Renal pelvis (tissue), 4 donors: ENCODE data around the gene TCEANC. TPM values are rescaled to one million over a fixed set of nuclear protein-coding genes. Genes with fewer than 3 reads are reported as not detected.

Experiments
- DNase-seq: peaks from one replicate; pipeline ENCODE4 v3.0.0-alpha.2; 2013
- polyA plus RNA-seq, 3 donors: library from polyadenylated mRNA; unstranded; fragments of 120-200 nt; gene quantifications; one replicate each; pipeline ENCODE4 v1.2.1, GENCODE V29; 2013; ENCODE audit not compliant: insufficient read length in 3 of 3

The TCEANC gene
- polyA plus RNA-seq, 3 donors = 4.8 to 7.1 (median 6.0) TPM

DNA sequence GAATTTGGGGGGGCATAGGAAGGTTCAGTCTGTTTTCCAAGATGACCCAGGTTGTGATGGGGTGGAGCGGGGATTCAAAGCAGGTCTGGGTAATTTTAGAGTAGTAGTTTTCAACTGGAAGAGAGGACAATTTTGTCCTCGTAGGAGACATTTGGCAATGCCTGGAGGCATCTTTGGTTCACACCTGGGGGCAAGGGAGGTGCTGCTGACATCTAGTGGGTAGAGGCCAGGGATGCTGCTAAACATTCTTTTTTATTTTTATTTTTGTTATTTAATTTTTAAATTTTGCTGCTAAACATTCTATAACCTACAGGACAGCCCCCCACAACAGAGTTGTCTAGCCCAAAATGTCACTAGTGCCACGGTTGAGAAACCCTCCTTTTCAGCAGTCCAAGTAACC lies 37.9 kb downstream of the TCEANC start:
- DNase-seq = no peak

DNA sequence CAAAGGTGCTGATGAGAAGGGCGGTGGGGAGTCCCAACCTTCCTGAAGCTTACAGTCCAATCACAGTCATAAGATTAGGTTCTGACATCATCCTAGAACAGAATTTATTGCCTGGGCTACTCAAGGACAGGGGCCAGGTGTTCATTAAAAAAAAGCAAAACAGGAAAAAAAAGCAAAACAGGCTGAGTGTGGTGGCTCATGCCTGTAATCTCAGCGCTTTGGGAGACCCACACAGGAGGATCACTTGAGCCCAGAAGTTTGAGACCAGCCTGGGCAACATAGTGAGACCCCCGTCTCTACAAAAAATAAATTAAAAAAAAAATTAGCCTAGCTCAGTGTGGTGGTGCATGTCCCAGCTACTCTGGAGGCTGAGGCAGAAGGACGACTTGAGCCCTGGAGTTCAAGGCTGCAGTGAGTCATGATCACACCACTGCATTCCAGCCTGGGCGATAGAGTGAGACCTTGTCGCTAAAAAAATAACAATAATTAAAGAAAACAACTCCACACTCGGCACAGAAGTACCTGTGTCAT lies 39.0 kb downstream of the TCEANC start:
- no peak for DNase-seq

DNA sequence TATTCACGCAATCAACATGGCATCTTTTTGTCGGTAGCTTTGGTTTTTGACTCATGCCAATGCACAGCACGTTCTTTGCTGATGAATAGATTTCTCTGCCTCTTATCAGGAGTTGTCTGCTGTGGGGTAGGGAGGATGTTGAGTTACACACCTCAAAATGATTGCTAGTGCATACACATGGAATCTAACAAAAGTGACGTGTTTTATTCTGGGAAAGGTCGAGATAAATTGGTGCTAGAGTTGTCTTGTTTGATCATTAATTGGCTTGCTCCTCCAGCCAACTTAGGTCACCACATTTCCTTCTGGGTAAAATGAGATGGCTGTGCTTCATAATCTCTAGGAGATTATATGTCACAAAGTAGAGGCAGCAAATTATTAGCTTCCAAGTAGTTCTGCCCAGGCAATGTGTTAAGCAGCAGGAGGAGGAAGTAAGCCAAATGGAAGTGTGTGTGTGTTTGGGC lies 39.9 kb downstream of the TCEANC start:
- DNase-seq = no peak

DNA sequence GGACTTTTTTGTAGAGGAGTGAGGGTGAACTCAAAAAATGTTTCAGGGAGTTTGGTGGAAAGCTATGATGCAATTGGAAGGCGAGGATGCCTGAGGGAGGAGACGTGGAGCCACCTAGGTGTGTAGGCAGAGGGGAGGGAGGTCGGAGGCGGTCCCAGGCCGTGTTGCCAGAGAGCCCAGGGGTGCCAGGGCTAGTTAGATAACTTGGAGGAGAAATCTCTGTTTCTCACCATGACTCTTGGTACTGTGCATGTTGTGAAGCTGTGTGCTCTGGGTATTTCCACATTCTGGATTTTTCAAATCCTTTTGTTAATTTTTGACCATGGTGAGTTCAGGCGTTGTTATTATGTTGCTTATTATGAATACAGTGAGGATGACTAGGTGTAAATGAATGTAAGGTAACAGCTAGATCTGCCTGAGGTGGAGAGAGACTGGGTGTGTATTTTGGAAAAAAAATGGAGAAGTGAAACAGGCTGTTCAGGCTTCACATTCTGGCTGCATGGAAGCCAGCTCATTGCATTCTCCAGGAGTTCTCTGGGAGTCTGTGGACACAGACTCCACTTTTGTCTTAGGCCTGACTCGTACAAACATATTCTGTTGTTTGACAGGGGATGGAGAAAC lies 40.5 kb downstream of the TCEANC start:
- no peak for DNase-seq

DNA sequence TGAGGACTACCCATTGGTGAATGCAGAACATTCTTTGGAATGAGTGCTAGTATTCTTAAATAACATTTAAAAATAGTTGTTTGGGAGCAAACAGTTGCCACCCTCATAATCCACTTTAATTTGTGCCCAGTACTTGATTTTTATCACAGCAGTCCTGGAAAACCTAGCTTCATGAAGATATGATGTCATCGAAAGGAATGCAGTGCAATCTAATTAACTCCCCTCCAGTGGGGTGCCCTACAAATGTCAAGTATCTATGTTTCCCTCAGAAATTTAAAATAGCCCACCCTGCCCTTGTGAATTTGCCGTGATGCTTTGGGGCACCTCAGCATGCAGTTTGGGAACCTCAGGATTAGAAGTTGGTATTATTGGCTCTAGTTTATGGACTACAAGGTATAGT lies 41.4 kb downstream of the TCEANC start:
- no peak for DNase-seq

DNA sequence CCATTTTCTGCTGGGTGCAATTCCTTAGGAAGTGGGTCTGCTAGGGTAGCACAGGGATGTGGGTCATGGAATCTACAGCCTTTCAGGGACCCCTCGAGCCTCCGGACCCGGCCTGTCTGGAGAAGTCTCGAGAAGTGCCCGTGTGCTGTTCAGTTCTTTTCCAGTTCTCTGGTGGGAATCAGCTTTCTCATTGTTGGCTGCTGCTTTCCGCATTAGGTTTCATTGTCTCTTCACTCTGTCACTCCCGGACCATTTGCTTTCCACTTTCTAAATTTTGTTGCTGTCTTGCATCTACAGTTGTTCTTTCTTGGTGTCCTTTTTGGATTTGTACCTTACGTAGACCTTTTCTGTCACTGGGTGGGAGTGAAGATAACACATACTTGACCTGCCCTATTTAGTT lies 42.0 kb downstream of the TCEANC start:
- DNase-seq = no peak

DNA sequence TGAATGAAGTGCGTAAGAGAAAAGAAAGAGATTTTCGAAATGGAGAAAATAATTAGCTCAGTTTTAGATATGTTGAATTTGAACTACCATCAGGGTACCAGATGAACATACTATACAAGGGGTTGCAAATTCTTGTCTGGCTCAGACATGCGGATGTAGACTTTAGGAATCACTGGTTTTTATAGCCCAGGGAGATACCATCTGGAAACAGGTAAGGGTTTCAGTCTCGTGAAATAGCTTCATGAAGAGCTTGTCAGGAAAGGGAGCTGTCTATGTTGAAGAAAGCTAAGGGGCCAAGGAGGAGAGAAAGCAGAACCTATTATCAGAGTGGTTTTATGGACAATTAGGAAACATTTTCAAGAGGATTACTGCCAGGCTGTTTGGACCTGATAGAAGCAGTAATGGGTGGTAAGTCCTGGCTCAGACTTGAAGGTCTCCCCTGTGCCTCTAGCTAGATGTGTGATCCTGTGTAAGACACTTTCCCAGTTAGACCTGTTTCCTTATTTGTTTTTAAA lies 42.7 kb downstream of the TCEANC start:
- DNase-seq = no peak

DNA sequence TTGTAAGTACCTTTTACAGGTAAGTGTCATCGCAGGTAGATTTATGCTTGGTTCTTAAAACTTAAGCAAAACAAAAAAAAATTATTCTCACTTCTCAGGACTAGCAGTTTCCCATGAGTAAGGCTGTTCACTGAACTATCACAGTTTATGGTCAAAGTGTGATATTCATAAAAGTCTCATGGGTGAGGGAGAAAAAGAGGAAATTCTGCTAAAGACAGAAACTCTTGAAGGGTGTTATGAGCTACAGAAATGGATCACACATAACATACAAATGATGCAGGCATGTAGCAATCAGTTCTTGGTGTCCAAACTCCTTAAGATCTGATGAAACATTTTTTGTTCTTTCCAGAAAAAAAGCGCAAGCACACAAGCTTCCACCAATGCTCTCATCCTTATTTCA lies 44.5 kb downstream of the TCEANC start:
- no peak for DNase-seq

DNA sequence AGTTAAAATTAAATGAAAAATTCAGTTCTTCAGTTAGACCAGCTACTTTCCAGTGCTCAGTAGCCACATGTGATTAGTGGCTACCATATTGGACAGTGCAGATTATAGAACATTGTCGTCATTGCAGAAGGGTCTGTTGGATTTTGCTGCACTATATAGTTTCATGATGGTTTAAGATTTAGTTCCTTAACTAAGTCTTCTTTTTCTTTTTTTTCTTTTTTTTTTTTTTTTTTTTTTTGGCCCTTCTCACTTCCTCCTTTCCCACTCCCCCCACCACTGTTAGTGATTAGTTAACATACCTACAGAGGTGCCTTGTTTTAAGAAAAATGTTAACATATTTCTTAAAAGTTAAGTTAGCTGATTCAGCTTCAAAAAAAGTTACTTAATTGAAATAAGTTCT lies 45.0 kb downstream of the TCEANC start:
- no peak for DNase-seq

DNA sequence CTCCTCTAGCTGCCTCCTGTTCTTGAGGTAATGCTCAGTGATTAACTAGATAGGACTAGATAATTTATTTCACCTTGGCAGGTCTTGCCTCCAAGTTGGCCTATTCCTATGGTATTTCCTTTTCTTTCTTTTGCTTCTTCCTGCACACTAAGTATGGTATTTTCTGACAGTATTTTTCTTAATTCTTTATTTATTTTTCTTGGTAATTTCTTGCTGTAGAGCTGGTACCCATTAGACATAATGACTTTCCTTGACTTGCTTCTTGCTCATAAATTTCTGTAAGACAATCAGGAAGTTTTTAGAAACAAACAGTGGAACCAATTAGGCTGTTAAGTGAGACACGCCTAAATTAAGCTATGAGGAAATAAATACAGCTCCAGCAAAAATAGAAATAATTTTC lies 45.5 kb downstream of the TCEANC start:
- DNase-seq = no peak

DNA sequence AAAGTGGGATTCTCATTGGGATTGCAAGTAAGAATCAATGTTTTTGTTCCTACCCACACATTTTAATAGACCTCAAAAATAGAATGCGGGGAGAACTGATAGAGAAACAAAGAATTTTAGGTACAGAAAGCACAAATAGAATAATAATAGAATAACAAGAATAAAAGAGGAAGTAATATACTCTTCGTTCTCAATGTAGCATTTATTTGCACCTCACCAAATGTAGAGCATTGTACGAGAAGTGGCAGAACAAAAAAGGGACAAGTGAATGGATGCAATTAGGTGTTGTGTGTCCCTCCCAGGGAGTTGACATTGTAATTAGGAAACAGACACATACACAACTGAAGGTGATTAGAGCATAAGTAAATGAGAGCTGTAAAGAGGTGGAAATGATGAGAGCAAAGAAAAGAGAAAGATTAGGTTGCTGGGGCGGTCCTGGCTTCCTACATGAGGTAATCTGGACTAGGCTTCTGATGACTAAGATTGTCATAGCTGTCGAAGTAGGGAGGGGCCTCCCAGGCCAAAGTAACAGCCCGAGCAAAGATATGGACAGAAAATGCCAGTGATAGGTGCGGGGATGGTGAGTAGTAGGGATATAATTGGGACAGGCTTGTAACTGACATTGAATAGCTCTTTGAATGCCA lies 46.4 kb downstream of the TCEANC start:
- DNase-seq = no peak

DNA sequence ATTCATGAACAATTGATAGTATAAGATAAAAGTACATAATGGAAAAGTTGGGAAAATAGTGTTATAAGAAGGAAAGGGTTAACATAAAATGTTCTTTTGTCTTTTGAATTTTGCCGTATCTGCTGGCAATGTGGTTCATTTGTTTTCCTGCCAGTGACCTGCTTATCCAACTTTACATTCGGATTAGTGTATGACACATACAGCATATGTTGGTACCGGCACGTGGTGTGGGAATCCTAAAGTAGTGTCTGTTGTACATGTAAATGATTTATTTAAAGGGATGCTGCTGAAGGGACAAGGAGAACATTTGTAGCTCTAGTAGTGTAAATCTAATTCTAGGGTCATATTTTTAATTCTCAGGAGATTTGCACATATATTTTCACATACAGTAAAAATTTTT lies 47.4 kb downstream of the TCEANC start:
- no peak for DNase-seq

DNA sequence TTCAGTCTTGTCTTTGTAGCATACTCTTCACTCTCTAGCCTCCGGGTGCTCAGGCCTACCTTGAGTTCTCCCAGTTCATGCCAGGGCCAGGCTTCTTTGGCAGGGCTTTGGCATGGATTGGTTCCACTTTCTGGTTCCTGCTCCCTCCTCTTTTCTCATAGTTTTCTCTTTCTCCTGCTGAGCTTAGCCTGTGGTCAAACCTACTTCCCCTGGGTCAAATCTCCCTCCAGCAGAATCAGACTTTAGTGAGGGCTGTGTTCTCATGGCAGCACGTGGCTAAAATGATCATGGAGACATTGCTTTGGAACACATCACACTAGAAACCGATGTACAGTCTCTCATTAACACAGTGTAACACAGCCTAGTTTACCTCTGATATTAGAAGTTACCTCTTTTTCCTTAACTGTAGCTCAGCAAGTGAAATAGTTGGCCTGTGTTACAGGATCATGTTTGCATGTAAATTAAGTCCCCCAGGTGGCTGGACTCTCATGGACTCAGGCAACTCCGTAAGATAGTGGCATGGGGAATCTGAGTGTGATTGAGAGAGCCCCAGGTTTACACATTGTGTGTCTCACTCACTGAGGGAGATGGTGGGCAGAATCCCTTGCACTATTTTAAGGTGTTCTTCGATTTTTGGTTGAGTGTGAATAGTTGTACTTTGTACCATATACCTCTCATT lies 49.3 kb downstream of the TCEANC start:
- no peak for DNase-seq

DNA sequence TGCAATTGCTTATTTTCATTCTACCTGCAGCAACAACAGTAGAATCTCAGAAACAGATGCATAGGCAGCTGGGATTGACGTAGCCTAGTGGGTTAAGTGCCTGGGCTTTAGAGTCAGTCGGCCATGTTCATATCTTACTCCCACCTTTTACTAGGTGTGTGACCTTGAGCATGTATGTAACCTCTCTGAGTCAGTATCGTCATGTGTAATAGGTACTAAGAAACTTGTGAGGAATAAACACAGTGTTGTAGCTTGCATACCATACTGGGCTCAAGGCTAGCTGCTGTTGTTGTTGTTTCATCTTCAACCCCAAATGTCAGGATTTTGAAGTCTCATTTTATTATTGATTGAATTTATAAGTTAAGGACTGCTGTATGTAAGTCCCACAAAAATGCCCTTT lies 50.2 kb downstream of the TCEANC start:
- no peak for DNase-seq

DNA sequence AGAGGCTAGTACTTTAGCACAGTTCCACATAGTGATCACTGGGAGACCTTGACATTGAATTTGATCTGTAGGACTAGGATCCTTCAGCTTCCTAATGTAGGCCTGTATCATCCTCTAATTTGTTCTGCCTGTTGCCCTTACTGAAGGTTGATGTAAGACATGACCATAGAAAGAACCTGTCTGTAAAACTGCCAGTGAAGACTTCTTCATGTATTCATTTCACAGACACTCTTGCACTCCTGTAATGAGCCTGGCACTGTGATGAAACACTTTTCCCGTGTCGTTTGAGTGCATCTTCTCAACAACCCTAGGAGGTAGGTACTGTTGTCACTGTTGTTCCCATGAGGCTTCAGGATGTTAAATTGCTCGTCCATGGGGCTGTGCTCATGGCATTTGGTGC lies 50.6 kb downstream of the TCEANC start:
- no peak for DNase-seq

DNA sequence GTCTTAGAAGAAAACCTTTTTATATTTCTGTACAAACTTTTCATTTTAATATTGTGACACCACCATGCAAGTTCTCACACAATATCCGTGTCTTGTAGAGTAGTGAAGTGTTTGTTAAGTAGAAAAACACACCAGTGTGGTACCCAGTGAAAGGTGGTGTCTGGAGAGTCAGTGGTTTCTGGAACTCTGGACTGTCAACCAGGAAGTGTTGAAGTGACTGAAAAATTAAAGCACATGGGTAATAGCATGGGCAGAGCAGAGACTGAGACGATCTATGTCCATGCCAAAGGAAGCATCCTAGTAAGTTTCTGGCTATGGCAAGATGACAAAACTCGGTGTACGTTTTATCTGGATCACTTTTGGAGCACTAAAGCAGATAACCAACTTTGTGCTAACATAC lies 58.2 kb downstream of the TCEANC start:
- no peak for DNase-seq

Other genes with a start within 250 kb of the TCEANC start
- 10 to 100 TPM; 17.0 to 19.8 (median 17.6) TPM for gene EGFL6, start 83.5 kb upstream of the TCEANC start, polyA plus RNA-seq
- gene RAB9A, start 36.0 kb downstream of the TCEANC start, polyA plus RNA-seq = 10 to 100 TPM; 23.2 to 24.9 (median 24.3) TPM
- gene TRAPPC2, start 81.5 kb downstream of the TCEANC start, polyA plus RNA-seq = 10 to 100 TPM; 12.4 to 28.6 (median 19.8) TPM
- gene OFD1, start 81.6 kb downstream of the TCEANC start, polyA plus RNA-seq = 10 to 100 TPM; 36.3 to 71.2 (median 48.1) TPM
- gene GPM6B, start 164.0 kb downstream of the TCEANC start, polyA plus RNA-seq = 10 to 100 TPM; 19.2 to 23.0 (median 21.4) TPM